DND-41 (cell line): Measurements from ENCODE around the gene PPT2.
A peak's percentile ranks its signal among the peaks of the same experiment; 100 is the strongest.
"Not testable (repeated sequence)": the region's sequence is repeated elsewhere in the genome, so short reads cannot be mapped to it uniquely, and the experiment has no call there.

Source experiments
- ATAC-seq: fragments of 200-7000 bp; cut with Tn5 transposase; 3 replicates; pipeline ENCODE4 v1.9.1; 2021; ENCODE audit warnings: low read depth; ENCODE audit not compliant: insufficient read depth
- DNase-seq: peaks from one replicate; pipeline ENCODE4 v3.0.0-alpha.2; 2020
- H2AFZ ChIP-seq: 2 replicates; pipeline ENCODE4 v1.6.0; 2012; ENCODE audit warnings: low read depth, low read length
- H3K27ac ChIP-seq: 2 replicates; pipeline ENCODE4 v1.5.1; 2012; ENCODE audit warnings: low read length, inconsistent platforms
- H3K27me3 ChIP-seq: fragments of 200-600 bp; sonication (generic); 2 replicates; pipeline ENCODE4 v1.6.0; 2012; ENCODE audit warnings: low read length, mild to moderate bottlenecking, inconsistent platforms; ENCODE audit not compliant: insufficient read depth, poor library complexity
- H3K36me3 ChIP-seq: 2 replicates; pipeline ENCODE4 v1.5.1; 2012; ENCODE audit warnings: low read length, inconsistent platforms; ENCODE audit not compliant: insufficient read depth
- H3K4me1 ChIP-seq: 2 replicates; pipeline ENCODE4 v1.5.1; 2012; ENCODE audit warnings: mild to moderate bottlenecking, low read length; ENCODE audit not compliant: insufficient read depth
- H3K4me2 ChIP-seq: 2 replicates; pipeline ENCODE4 v1.6.0; 2012; ENCODE audit warnings: mild to moderate bottlenecking, moderate library complexity, low read length, inconsistent platforms; ENCODE audit not compliant: insufficient read depth
- H3K4me3 ChIP-seq, 2 experiments: fragments of 200-600 bp in 1 of 2; shearing (Covaris generic) in 1 of 2; 2 replicates each; pipeline ENCODE4 v1.5.1; 2012 to 2016; ENCODE audit warnings: inconsistent platforms in 2 of 2, low read length in 2 of 2, mild to moderate bottlenecking in 2 of 2, low read depth in 1 of 2, moderate library complexity in 1 of 2
- H3K79me2 ChIP-seq: 2 replicates; pipeline ENCODE4 v1.6.0; 2012; ENCODE audit warnings: low read length, inconsistent platforms; ENCODE audit not compliant: insufficient read depth
- H3K9ac ChIP-seq: 2 replicates; pipeline ENCODE4 v1.6.0; 2012; ENCODE audit warnings: low read depth, mild to moderate bottlenecking, inconsistent platforms, low read length, moderate library complexity
- H3K9me3 ChIP-seq: 2 replicates; pipeline ENCODE4 v1.5.1; 2012; ENCODE audit warnings: low read length, moderate library complexity, mild to moderate bottlenecking, inconsistent platforms; ENCODE audit not compliant: insufficient read depth, severe bottlenecking
- H4K20me1 ChIP-seq: 2 replicates; pipeline ENCODE4 v1.6.0; 2012; ENCODE audit warnings: low read length; ENCODE audit not compliant: insufficient read depth
- CTCF ChIP-seq: IDR thresholded peaks from 2 replicates; pipeline ENCODE4 v1.5.1; 2012; ENCODE audit warnings: borderline replicate concordance, low read length, moderate library complexity, mild to moderate bottlenecking; ENCODE audit not compliant: poor library complexity, severe bottlenecking; ENCODE audit errors: extremely low read depth
- EZH2 ChIP-seq: IDR thresholded peaks from 3 replicates; pipeline ENCODE4 v1.6.1; 2012; ENCODE audit warnings: borderline replicate concordance, low read depth, mild to moderate bottlenecking, moderate library complexity, low read length, inconsistent platforms; ENCODE audit not compliant: severe bottlenecking

PPT2 gene

GRCh38 chr6:32184084-32184640 lies 30.2 kb downstream of the PPT2 start, which contains the start of gene AGER:
Gene AGER, minus strand, starts transcription at chr6:32184253. Its CDS starts 31 bp downstream, at chr6:32184222.
- no peaks in the 10 kb centered on the region for H4K20me1 ChIP-seq
- ATAC-seq, result 0 out of 3 replicates have a peak, but pooled peaks have one; percentile 9
- H3K9me3 ChIP-seq, result no peaks in the 10 kb centered on the region
- no peak for DNase-seq
- H2AFZ ChIP-seq, result no peak within 1 kb of the TSS
- peaks cover 35% of the 10 kb centered on the region for H3K79me2 ChIP-seq
- H3K27me3 ChIP-seq, result no peaks in the 10 kb centered on the region
- no peak within 1 kb of the TSS for H3K4me2 ChIP-seq
- no peak within 1 kb of the TSS for H3K9ac ChIP-seq
- H3K4me3 ChIP-seq, result no peak within 1 kb of the TSS
- TF ChIP-seq EZH2 (no peak), CTCF (no peak)
- peaks cover 86% of the 10 kb centered on the region for H3K36me3 ChIP-seq
- no peak within 1 kb of the TSS for H3K27ac ChIP-seq
- H3K4me1 ChIP-seq, result peaks cover 43% of the 10 kb centered on the region

- DNase-seq, H3K9ac ChIP-seq, H3K4me2 ChIP-seq, H3K27ac ChIP-seq, H2AFZ ChIP-seq, H3K27me3 ChIP-seq, H3K9me3 ChIP-seq, H3K4me3 ChIP-seq, H4K20me1 ChIP-seq, ATAC-seq: not testable (repeated sequence)
- Histone ChIP-seq H3K36me3 (peaks cover 75% of the 10 kb centered on the region), H3K4me1 (peaks cover 40% of the 10 kb centered on the region), H3K79me2 (peaks cover 38% of the 10 kb centered on the region)
These were observed 31.8 kb downstream of the PPT2 start for GRCh38 chr6:32185681-32186131.

- H4K20me1 ChIP-seq, H3K9ac ChIP-seq, H3K27ac ChIP-seq, H3K27me3 ChIP-seq, H2AFZ ChIP-seq, ATAC-seq, H3K9me3 ChIP-seq, DNase-seq, H3K4me3 ChIP-seq: not testable (repeated sequence)
- H3K36me3 ChIP-seq, result peaks cover 71% of the 10 kb centered on the region
- peak overlapping the region; percentile 93; the same call in 1 of the 2 replicates for H3K4me2 ChIP-seq
- H3K4me1 ChIP-seq, result peaks cover 44% of the 10 kb centered on the region
- peaks cover 44% of the 10 kb centered on the region for H3K79me2 ChIP-seq
These were observed 32.4 kb downstream of the PPT2 start for GRCh38 chr6:32186151-32186840.

GRCh38 chr6:32187009-32187709 lies 33.2 kb downstream of the PPT2 start:
- H3K9me3 ChIP-seq, result no peaks in the 10 kb centered on the region
- H2AFZ ChIP-seq, result no peak overlapping the region
- TF ChIP-seq EZH2 (no peak), CTCF (no peak)
- peaks cover 51% of the 10 kb centered on the region for H3K4me1 ChIP-seq
- H3K79me2 ChIP-seq, result peaks cover 53% of the 10 kb centered on the region
- no peaks in the 10 kb centered on the region for H4K20me1 ChIP-seq
- no peak for ATAC-seq
- H3K9ac ChIP-seq, result no peak overlapping the region
- H3K36me3 ChIP-seq, result peaks cover 63% of the 10 kb centered on the region
- no peak for DNase-seq
- H3K27me3 ChIP-seq, result no peaks in the 10 kb centered on the region
- no peak overlapping the region for H3K4me3 ChIP-seq
- 0 out of 2 replicates have a peak overlapping the region, but pooled peaks have one; percentile 59 for H3K27ac ChIP-seq
- H3K4me2 ChIP-seq, result peak overlapping the region; percentile 93; the same call in 1 of the 2 replicates

GRCh38 chr6:32187725-32188380 lies 33.9 kb downstream of the PPT2 start:
- peak overlapping the region; percentile 78; the same call in 1 of the 2 replicates for H3K9ac ChIP-seq
- not testable (repeated sequence) for H3K4me3 ChIP-seq, H4K20me1 ChIP-seq

More at GRCh38 chr6:32187725-32188380, 33.9 kb downstream of the PPT2 start:
- Histone ChIP-seq H3K4me1 (peaks cover 57% of the 10 kb centered on the region), H3K36me3 (peaks cover 56% of the 10 kb centered on the region), H3K79me2 (peaks cover 56% of the 10 kb centered on the region), H3K4me2 (peak overlapping the region; percentile 93), H3K27ac (0 out of 2 replicates have a peak overlapping the region, but pooled peaks have one; percentile 4)
- H3K9me3 ChIP-seq, DNase-seq, H3K27me3 ChIP-seq, ATAC-seq, H2AFZ ChIP-seq: not testable (repeated sequence)
